D721Med (cell line): Measurements from ENCODE around the gene TSN.
A peak's percentile ranks its signal among the peaks of the same experiment; 100 is the strongest.
"Not testable (repeated sequence)": the region's sequence is repeated elsewhere in the genome, so short reads cannot be mapped to it uniquely, and the experiment has no call there.

Experiments
- DNase-seq: peaks from one replicate; pipeline ENCODE4 v3.0.0; 2011; ENCODE audit warnings: low spot score; ENCODE audit not compliant: insufficient read length
- FAIRE-seq: peaks from 2 replicates; lab custom pipeline; 2011; peaks lifted over from hg19 to GRCh38; lab: Jason Lieb, UNC
- TF ChIP-seq, protein P1 (sequence below): IDR thresholded peaks from 2 replicates; pipeline ENCODE4 v1.5.1; 2012; ENCODE audit warnings: mild to moderate bottlenecking, control low read depth; ENCODE audit not compliant: insufficient read depth; ENCODE audit errors: missing control alignments

The TSN gene

DNA sequence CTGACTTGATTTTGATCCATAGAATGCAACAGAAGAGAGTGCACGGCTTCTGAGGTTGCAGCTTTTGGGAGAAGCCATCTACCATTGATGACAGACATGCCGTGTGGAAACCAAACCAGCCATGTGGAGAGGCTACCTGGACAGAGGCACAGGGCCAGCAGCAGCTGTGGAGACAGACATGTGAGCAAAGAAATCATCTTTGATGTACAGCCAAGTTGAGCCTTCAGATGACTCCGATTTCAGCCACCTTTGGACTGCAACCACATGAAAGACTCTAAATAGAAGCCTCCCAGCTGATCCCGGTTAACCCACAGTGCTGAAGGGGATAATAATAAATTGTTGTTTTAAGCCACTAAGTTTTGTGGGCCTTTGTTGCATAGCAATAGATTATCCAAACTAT lies 54.2 kb downstream of the TSN start:
- TF ChIP-seq, protein P1, sequence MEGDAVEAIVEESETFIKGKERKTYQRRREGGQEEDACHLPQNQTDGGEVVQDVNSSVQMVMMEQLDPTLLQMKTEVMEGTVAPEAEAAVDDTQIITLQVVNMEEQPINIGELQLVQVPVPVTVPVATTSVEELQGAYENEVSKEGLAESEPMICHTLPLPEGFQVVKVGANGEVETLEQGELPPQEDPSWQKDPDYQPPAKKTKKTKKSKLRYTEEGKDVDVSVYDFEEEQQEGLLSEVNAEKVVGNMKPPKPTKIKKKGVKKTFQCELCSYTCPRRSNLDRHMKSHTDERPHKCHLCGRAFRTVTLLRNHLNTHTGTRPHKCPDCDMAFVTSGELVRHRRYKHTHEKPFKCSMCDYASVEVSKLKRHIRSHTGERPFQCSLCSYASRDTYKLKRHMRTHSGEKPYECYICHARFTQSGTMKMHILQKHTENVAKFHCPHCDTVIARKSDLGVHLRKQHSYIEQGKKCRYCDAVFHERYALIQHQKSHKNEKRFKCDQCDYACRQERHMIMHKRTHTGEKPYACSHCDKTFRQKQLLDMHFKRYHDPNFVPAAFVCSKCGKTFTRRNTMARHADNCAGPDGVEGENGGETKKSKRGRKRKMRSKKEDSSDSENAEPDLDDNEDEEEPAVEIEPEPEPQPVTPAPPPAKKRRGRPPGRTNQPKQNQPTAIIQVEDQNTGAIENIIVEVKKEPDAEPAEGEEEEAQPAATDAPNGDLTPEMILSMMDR = no peak
- DNase-seq (no peak), FAIRE-seq (no peak)

DNA sequence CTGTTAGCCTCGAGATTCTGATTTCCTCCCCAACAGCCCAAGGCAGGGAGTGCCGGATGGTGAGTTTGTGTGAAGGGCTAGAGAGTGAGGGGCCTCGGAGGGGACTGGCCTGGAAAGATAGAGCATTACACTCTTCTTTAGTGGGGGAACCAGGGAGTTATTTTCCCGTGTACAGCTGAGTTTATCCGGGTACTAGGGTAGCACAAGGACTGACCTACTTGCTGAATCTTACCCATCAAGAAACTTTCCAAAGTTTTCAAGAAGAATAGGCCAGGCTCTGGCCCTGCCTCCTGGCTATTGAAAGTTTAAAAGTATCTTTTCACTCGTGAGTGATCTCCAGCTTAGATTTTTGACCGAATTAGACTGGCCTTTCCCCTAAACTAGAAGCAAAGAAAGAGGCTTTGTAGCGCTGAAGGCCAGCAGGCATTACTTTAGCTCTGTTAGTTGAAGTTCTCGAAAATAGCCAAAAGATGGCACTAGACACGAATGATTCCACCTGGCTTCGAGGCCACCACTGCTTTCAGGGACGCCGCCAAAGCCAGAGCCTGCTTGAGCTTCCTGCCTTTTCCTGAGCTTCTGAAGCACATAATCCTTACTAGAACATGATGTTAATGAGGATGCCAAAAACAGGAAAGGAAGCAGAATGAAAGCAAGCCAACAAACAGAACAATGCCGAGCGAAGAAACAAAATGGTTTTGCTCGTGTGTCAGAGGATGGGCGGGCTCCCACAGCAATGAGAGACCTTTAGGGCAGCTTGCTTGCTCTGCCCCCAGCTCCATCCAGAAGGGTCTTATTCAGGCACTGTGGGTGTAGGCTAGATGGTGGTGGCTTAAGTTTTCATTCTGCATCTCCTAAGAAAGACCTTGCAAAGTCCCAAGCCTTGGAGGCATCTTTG lies 55.8 kb downstream of the TSN start:
- no peak for FAIRE-seq
- DNase-seq = peak; percentile 41
- TF ChIP-seq, protein P1 = peak; percentile 80

DNA sequence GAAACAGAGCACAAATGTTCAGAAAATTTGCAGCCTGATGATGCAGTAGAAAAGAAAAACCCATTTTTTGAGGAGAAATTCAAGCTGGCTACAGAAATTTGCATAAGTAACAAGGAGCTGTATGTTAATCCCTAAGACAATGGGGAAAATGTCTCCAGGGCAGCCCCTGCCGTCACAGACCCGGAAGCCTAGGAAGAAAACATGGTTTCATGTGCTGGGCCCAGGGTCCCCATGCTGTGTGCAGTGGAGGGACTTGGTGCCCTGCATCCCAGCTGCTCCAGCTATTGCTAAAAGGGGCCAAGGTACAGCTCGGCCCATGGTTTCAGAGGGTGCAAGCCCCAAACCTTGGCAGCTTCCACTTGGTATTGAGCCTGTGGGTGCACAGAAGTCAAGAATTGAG lies 57.6 kb downstream of the TSN start:
- not testable (repeated sequence) for FAIRE-seq, DNase-seq

DNA sequence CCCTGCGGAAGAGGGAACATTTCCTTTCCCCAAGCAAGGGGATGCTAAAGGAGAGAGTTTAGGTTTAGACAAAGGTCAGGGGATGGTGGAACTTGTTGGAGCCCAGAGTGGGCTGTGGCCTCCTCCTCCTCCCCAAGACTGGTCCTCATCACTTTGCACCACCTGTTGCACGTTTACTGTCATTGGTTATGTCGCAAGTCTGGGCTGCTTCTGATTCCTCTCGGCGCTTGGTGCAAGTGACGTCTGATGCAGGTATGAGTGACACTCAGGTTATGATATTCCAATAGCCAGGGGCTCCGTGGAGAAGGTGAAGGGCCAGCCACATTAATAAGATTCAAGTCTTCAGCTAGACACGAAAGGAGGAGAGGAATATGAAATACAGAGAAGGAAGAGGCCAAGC lies 59.8 kb downstream of the TSN start:
- FAIRE-seq (no peak), DNase-seq (no peak)
- TF ChIP-seq, protein P1 = no peak

DNA sequence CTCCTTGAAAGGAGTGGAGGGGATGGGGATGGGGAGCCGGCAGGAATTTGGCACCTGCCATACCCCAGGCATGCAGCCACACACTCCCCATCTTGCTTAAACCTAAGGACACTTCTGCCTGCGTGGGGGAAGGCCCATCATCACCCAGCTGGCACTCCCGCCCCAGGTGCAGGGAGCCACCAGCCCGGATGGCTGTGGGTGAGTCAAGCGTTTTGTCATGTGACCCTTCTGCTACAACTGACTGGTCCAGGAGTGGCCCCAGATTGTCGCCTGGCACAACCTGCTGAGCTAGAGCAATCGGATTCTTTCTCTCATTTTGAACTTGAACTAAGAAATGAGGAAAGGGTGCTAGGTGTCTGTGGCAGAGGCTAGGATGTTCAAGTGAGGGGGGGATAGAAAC lies 61.3 kb downstream of the TSN start:
- FAIRE-seq (no peak), DNase-seq (no peak)
- TF ChIP-seq, protein P1 = no peak

DNA sequence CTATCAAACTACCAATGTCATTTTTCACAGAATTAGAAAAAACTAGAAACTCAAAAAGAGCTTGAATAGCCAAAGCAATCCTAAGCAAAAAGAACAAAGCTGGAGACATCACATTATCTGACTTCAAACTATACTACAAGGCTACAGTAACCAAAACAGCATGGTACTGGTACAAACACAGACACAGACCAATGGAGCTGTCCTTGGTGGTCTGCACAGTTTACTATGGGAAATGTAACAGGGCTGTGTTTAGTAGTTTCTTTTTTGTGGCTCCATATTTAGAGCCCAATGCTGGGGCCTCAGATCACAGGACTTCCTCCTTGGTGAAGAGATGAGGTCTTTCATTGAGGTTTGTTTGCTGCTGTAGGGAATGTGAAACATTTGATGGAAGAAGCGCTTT lies 61.9 kb downstream of the TSN start:
- DNase-seq, FAIRE-seq: not testable (repeated sequence)
